NCI-H1694 (cell line): ENCODE measurements around the gene LARP6.

ENCODE experiments used
- DNase-seq: peaks from one replicate; lab custom pipeline; 2025; lab: John Stamatoyannopoulos, UW

LARP6 gene

DNA sequence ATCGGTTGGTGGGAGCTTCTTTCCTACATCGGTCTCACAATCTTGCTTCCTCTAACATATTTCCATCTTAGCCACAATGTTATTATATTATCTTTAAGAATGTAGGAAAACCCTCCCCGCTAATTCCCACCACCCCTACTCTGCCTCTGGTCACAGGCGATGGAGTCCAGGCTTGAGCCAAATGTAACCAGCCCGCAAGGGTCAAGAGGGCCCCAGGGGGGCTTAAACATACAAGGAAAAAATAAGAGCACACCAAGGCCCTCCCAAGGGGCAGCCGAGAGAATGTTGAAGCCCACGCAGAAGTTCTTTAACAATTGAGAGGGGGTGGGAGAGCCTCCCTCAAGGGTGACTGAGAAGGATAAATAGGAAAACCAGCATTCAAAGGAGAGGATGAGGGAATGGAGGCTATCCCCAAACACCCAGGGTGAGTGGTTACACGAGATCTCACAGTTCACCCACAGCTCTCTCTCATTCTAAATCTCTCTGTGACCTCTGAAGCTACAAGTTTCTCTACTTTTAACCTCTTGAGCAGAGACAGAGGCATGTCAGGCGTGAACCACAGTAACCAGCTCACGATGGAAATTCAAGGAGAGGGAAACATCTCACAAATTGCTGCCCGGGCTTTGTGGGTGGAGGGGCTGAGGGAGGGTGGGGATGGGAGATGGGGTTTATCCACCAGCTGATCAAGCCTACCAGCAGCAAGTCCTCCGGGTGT lies 59.2 kb downstream of the LARP6 start:
- DNase-seq, result no peak

DNA sequence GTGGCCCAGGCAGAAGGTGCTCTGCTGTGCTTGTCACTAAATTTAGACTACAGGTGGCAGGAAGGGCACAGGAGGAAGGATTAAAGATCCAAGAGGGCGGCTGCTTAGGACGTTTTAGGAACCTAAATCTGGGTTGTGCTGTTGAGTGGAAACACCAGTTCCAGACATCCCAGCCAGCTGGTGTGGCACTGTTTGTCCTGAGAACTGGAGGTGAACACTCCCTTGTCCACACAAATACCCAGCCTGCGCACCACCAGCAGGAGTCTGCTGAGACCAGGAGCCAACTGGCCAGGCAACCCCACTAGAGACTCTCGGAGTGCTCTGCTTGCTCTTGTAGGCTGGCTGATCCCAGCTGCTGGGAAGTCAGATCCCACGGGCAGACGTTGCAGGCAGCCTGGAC lies 60.3 kb downstream of the LARP6 start:
- DNase-seq, result no peak

DNA sequence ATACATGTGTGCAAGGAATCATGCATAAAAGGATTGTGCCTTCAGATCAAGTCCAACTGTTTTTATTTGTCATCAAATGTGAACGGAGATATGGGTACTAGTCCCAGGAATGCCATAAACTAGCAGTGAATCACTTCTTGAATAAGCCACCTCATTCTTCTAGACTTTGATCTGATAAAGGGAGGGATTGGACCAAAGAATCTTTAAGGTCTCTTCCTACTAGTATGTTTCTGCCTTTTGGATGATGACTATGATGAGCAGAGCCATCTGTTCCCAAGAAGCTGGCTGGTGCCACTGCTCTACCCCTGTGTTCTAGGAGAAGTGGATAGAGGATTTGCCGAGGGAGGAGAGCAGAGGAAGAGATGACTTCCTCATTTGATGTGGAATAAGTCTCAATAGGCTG lies 61.8 kb downstream of the LARP6 start:
- no peak for DNase-seq

DNA sequence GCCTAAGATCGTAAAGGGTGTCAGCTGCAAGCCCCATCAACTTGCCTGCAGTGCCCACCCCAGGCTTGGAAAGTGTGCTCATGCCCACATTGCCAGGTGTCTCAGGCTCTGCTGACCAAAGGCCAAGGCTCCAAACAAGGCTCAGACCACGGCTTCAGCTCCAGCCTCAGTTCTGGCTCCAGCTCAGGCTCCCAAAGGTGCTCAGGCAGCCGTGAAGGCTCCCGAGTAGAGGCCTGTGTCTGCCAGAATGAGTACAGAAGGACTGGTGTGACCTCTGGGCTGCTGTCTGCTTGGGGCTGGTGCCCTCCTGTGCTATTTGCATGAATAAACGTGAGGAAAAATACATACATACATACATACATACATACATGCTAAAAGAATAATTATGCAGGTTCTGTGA lies 62.7 kb downstream of the LARP6 start:
- DNase-seq, result no peak

DNA sequence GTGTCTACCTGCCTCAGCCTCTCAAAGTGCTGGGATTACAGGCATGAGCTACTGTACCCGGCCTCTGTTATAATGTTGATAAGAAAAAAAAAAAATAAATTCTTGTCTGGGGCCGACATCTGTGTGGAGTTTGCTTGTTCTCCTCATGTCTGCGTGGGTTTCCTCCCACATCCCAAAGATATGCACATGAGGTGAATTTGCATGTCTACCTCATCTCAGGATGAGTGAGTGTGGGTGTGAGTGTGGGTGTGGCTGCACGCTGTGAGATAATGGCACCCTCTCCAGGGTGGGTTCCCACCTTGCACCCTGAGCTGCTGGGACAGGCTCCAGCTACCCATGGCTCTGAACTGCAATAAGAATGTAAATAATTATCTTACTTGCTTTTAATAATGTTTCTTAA lies 64.7 kb downstream of the LARP6 start:
- no peak for DNase-seq

DNA sequence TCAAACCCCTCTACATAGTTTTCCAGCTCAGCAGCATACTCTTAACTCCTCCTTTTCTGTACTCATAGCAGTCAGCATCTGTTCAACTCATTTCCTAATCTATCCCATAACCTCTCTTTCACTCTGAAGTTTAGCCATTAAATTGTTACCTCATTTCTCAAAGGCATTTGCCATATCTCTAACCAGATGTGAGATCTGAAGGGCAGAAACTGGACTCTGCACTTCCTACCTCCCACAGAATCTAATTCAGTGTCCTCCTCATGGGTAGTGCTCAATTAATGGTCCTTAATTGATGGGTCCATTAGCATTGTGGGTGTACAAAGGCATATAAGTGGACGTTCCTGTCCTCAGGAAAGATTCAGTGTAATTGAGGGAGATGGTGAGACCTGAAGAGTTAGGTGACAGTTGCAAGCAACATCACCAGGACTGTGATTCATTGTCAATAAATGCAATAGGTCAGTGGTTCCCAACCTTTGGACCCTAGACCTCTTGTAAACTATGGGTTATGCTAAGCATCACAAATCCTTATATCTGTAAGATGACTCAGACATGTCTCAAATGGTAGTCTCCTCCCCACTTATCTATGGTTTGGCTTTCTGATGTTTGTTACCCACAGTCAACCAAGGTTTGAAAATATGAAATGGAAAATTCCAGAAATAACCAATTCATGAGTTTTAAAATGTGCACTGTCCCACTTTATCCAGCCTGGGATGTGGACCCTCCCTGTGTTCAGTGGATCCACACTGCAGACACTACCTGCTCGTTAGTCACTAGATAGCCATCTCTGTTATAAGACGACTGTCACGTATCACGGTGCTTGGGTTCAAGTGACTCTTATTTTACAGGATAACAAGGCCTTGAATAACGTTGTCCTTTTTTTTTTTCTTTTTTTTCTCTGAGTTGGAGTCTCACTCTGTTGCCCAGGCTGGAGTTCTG lies 65.6 kb downstream of the LARP6 start:
- DNase-seq, result no peak

DNA sequence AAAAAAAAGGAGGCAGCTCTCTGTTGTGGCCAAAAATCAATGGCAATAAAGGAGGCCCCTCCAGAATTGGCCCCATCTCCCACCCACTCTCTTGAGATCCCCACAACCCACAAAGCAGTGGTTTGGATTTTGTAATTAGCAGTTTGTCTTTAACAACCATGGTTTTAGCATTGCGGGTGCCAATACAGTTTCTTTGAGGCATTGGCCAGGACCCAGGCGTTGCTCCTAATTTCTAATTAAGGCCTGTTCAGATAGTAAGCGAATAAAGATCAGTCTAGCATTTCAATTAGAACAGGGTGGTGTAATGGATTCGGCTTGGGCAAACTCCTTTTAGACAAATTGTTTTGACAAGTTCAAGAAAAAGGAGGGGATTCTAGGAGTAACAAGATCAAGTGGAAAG lies 67.0 kb downstream of the LARP6 start:
- DNase-seq, result no peak

DNA sequence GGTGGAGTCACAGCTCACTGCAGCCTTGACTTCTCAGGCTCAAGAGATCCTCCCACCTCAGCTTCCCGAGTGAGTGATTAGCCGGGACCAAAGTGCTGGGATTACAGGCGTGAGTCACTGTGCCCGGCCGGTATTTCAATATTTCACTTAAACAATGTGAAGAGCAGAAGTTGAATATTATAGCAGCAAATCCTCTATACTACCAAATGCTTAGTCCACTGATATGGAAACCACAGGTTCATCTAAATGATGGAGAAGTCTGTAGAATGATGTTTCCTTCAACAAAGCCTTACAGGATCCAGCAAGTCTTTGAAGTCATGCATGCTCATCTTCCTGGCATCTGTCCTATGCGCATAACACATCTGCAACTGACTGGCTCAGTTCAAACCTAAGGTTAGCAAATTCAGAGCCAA lies 70.3 kb downstream of the LARP6 start:
- no peak for DNase-seq

DNA sequence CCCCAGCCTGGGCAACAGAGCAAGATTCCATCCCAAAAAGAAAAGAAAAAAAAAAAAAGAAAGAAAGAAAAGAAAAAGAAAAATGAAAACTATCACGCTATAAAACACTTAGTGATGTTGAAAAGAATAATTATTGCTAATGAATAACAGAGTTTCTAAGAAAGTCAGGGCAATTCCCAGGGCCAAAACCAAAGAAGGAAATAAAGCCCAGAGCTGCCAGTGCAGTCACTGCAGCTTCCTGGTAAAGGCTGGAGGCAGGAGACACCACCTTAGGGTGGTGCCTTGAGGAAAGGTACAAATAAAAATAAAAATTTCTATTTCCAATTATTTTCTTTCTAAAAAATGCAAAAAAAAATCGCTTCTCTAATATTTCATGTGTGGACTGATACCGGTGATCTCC lies 70.9 kb downstream of the LARP6 start:
- DNase-seq, result no peak

DNA sequence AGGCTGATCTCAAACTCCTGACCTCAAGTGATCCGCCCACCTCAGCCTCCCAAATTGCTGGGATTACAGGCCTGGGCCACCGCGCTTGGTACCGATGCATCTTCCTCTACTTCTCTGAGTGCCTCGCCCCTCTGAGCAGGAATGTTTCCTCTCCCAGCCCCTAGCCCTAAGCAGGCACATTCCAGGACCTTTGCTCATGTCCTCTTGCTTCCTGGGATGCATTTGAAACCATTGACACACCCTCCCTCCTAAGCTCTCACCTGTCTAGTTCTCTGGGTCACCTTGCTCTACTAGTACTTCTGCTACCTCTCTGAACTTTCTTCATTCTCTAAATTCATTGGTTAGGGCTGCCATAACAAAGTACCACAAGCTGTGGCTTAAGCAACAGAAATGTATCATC lies 72.7 kb downstream of the LARP6 start:
- DNase-seq, result no peak
